Lower leg skin (tissue), 4 donors: Measurements from ENCODE around the gene KDM6B. TPM values are rescaled to one million over a fixed set of nuclear protein-coding genes. Genes with fewer than 3 reads are reported as not detected.

Experiments
- DNase-seq, 2 donors: peaks; one replicate each; pipeline ENCODE4 v3.0.0-alpha.2; 2019; ENCODE audit warnings: low spot score in 2 of 2
- H3K4me3 ChIP-seq: fragments of 200-600 bp; sonication (generic); 2 replicates; pipeline ENCODE4 v1.5.1; 2017; ENCODE audit warnings: mild to moderate bottlenecking, low read depth; ENCODE audit not compliant: poor library complexity, severe bottlenecking
- POLR2A ChIP-seq, 2 donors: fragments of 450-650 bp; IDR thresholded peaks; one replicate each; pipeline ENCODE4 v1.6.1; 2016 to 2017; ENCODE audit warnings: antibody characterized with exemption in 2 of 2, mild to moderate bottlenecking in 1 of 2, moderate library complexity in 1 of 2
- WGBS, 2 donors: methylation state at CpG; one replicate each; pipeline ENCODE4 v1.1.5; 2018; 5-methylcytosine and 5-hydroxymethylcytosine counted together
- intact Hi-C: fragments of 100-400 bp; cut with DNase I; formaldehyde crosslinking; loops from one replicate; pipeline ENCODE4 v1.15.0; 2023; ENCODE audit warnings: low total_unique reads
- total RNA-seq, 4 donors: library from RNA; depleted of rRNA; stranded (reverse); fragments of >200 nt; gene quantifications; one replicate each; pipeline ENCODE4 v1.1.0, GENCODE V29; 2016
- TF ChIP-seq, protein P1 (sequence below), 3 donors: fragments of 450-650 bp; IDR thresholded peaks; one replicate each; pipeline ENCODE4 v1.5.1; 2016; ENCODE audit warnings: antibody characterized with exemption in 3 of 3, mild to moderate bottlenecking in 3 of 3, moderate library complexity in 2 of 3

KDM6B gene
- total RNA-seq, 4 donors from 2014 or later = 12.5 to 30.9 (median 18.0) TPM

- 67 to 72% methylated on average over 19 of the region's 19 CpGs for WGBS, 2 donors
- intact Hi-C loops = no loop called here
- DNase-seq = no peak
- H3K4me3 ChIP-seq = no peak overlapping the region
- TF ChIP-seq, protein P1, sequence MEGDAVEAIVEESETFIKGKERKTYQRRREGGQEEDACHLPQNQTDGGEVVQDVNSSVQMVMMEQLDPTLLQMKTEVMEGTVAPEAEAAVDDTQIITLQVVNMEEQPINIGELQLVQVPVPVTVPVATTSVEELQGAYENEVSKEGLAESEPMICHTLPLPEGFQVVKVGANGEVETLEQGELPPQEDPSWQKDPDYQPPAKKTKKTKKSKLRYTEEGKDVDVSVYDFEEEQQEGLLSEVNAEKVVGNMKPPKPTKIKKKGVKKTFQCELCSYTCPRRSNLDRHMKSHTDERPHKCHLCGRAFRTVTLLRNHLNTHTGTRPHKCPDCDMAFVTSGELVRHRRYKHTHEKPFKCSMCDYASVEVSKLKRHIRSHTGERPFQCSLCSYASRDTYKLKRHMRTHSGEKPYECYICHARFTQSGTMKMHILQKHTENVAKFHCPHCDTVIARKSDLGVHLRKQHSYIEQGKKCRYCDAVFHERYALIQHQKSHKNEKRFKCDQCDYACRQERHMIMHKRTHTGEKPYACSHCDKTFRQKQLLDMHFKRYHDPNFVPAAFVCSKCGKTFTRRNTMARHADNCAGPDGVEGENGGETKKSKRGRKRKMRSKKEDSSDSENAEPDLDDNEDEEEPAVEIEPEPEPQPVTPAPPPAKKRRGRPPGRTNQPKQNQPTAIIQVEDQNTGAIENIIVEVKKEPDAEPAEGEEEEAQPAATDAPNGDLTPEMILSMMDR (IDR thresholded peaks at IDR 0.05) = no peak
- TF ChIP-seq POLR2A (IDR thresholded peaks at IDR 0.05) = no peak
Measured at GRCh38 chr17:7794075-7794663, 39.8 kb upstream of the KDM6B start.

DNA sequence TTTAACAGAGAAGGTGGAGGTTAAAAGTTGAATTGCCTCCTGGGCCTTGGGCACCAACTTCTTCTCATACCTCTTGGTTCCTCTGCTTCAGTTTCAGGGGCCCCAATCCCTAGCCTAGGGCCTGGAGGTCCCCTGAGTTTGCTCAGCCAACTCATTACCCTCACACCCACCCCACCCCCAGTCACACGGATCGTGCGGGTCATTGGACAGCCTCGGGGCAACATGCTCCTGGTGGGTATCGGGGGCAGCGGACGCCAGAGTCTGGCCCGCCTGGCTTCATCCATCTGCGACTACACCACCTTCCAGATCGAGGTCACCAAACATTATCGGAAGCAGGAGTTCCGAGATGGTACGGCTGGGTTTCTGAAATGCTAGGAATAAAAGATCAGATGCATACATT, 36.0 kb upstream of the KDM6B start:
- TF ChIP-seq POLR2A (IDR thresholded peaks at IDR 0.05) = no peak
- TF ChIP-seq, protein P1 (IDR thresholded peaks at IDR 0.05) = no peak
- H3K4me3 ChIP-seq = no peak overlapping the region
- intact Hi-C loops = no loop called here
- no peak for DNase-seq
- whole genome bisulfite sequencing, 2 donors = 86 to 88% methylated on average over 13 of the region's 13 CpGs

DNA sequence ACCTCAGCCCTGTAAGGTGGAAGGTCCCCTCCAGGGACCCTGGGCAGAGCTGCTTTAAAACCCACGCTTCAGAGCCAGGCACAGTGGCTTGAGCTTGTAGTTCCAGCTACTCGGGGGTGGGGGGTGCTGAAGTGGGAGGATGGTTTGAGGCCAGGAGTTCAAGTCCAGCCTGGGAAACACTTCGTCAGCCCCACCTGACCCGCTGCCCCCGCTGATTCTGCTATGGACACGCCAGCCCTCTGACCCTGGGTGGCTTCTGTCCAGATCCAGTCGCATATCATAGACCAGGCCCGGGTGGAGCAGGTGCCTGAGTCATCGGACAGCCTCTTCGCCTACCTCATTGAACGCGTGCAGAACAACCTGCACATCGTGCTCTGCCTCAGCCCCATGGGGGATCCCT, 35.2 kb upstream of the KDM6B start:
- intact Hi-C loops = no loop called here
- no peak overlapping the region for H3K4me3 ChIP-seq
- 74 to 80% methylated on average over 12 to 13 of the region's 13 CpGs for WGBS, 2 donors
- TF ChIP-seq POLR2A (IDR thresholded peaks at IDR 0.05) = no peak
- no peak for DNase-seq

- H3K4me3 ChIP-seq = no peak overlapping the region
- DNase-seq = no peak
- intact Hi-C loops = no loop called here
- no peak for TF ChIP-seq POLR2A (IDR thresholded peaks at IDR 0.05)
- TF ChIP-seq, protein P1 (IDR thresholded peaks at IDR 0.05) = no peak
- 30 to 32% methylated on average over 13 of the region's 13 CpGs for WGBS, 2 donors
Measured at GRCh38 chr17:7803981-7804380, 30.0 kb upstream of the KDM6B start.

GRCh38 chr17:7806587-7806986, 27.4 kb upstream of the KDM6B start:
- intact Hi-C loops = no loop called here

DNA sequence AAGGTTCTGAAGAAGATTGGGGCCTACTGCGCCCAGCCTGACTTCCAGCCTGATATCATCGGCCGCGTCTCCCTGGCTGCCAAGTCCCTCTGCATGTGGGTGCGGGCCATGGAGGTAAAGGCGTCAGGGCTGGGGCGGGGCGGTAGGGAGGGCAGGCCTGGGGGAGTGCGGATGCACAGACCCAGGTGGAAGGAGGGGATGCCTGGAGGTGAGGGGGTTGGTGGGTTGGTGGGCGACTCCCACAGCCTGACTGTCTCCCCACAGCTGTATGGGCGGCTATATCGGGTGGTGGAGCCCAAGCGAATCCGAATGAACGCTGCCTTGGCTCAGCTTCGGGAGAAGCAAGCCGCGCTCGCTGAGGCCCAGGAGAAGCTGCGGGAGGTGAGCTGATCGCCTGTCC, 26.8 kb upstream of the KDM6B start:
- H3K4me3 ChIP-seq = no peak overlapping the region
- DNase-seq = no peak
- TF ChIP-seq, protein P1 (IDR thresholded peaks at IDR 0.05) = no peak
- TF ChIP-seq POLR2A (IDR thresholded peaks at IDR 0.05) = no peak
- WGBS, 2 donors = 80 to 81% methylated on average over 21 of the region's 21 CpGs
- intact Hi-C loops = no loop called here

More at GRCh38 chr17:7806587-7806986, 27.4 kb upstream of the KDM6B start:
- TF ChIP-seq POLR2A (IDR thresholded peaks at IDR 0.05) = no peak
- TF ChIP-seq, protein P1 (IDR thresholded peaks at IDR 0.05) = no peak
- DNase-seq = no peak
- WGBS, 2 donors = 80 to 86% methylated on average over 6 of the region's 6 CpGs
- no peak overlapping the region for H3K4me3 ChIP-seq
